HCT116 (cell line): ENCODE measurements around the gene TP53TG3B. TPM values are rescaled to one million over a fixed set of nuclear protein-coding genes. Genes with fewer than 3 reads are reported as not detected.
"Not testable (repeated sequence)": the region's sequence is repeated elsewhere in the genome, so short reads cannot be mapped to it uniquely, and the experiment has no call there.

ENCODE experiments used
- ATAC-seq: fragments of 200-7000 bp; cut with Tn5 transposase; 2 replicates; pipeline ENCODE4 v1.9.1; 2020; ENCODE audit warnings: mild to moderate bottlenecking, moderate library complexity
- BruUV-seq: library from RNA; stranded (reverse); fragments of 400-500 nt; replicated peaks from 2 replicates; lab custom pipeline; 2021; lab: Mats Ljungman, UMichigan
- CTCF ChIA-PET: fragments of 300-600 bp; sonication (Branson Sonifier 250); formaldehyde crosslinking; loops from one replicate; lab custom pipeline; 2021; ENCODE audit warnings: antibody characterized with exemption; lab: Charles Lee
- POLR2A ChIA-PET: fragments of 300-600, 350-600 bp; sonication (Branson Sonifier 250); formaldehyde crosslinking; loops from one replicate; lab custom pipeline; 2021; ENCODE audit warnings: antibody characterized with exemption; lab: Charles Lee
- RAD21 ChIA-PET, 2 experiments: fragments of 300-600 bp; sonication (Branson Sonifier 250); formaldehyde crosslinking; loops; one replicate each; lab custom pipeline; 2023; ENCODE audit warnings: low total read pairs in 2 of 2; ENCODE audit not compliant: uncharacterized antibody in 2 of 2, unreplicated experiment in 2 of 2, low non-redundant PET in 1 of 2; lab: Charles Lee
- DNase-seq: peaks from one replicate; pipeline ENCODE4 v3.0.0-alpha.2; 2010; ENCODE audit warnings: low read depth, low spot score
- H2AFZ ChIP-seq: fragments of 200-600 bp; shearing (Covaris generic), sonication (generic); 2 replicates; pipeline ENCODE4 v1.6.1; 2017; ENCODE audit warnings: low read depth, mixed run types, mixed read lengths, antibody characterized with exemption, low read length; ENCODE audit not compliant: poor library complexity, severe bottlenecking
- H3K27ac ChIP-seq: 2 replicates; pipeline ENCODE4 v1.5.1; 2012; ENCODE audit warnings: low read depth, low read length
- H3K27me3 ChIP-seq: fragments of 200-600 bp; sonication (generic); 2 replicates; pipeline ENCODE4 v1.6.1; 2016; ENCODE audit warnings: mixed run types, low read length, mixed read lengths; ENCODE audit not compliant: insufficient read depth
- H3K36me3 ChIP-seq, 2 experiments: fragments of 200-500 bp in 1 of 2; fragments of 200-600 bp in 1 of 2; sonication (Bioruptor generic) in 1 of 2; sonication (generic) in 1 of 2; 2 replicates each; pipeline versions ENCODE4 v1.5.1 to v1.6.1; 2014 to 2016; ENCODE audit warnings: low read length in 2 of 2, inconsistent platforms in 1 of 2, mixed read lengths in 1 of 2, mixed run types in 1 of 2; ENCODE audit not compliant: insufficient read depth in 2 of 2, control insufficient read depth in 1 of 2
- H3K4me1 ChIP-seq, 2 experiments: fragments of 200-600 bp in 1 of 2; sonication (generic) in 1 of 2; 2 replicates each; pipeline versions ENCODE4 v1.5.1 to v1.6.1; 2012 to 2017; ENCODE audit warnings: low read length in 2 of 2, inconsistent platforms in 1 of 2, mild to moderate bottlenecking in 1 of 2, mixed read lengths in 1 of 2, mixed run types in 1 of 2, moderate library complexity in 1 of 2; ENCODE audit not compliant: insufficient read depth in 2 of 2, control insufficient read depth in 1 of 2
- H3K4me2 ChIP-seq: fragments of 200-600 bp; sonication (generic); 2 replicates; pipeline ENCODE4 v1.6.1; 2017; ENCODE audit warnings: mixed run types, low read length, mixed read lengths
- H3K4me3 ChIP-seq, 2 experiments: fragments of 200-600 bp in 1 of 2; sonication (generic) in 1 of 2; replicated peaks in 1 of 2; 2 replicates each; pipeline ENCODE4 v1.5.1; 2011 to 2016; ENCODE audit warnings: low read length in 2 of 2, control low read depth in 1 of 2, low read depth in 1 of 2, mild to moderate bottlenecking in 1 of 2, mixed read lengths in 1 of 2, mixed run types in 1 of 2
- H3K79me2 ChIP-seq: fragments of 200-600 bp; sonication (generic); 2 replicates; pipeline ENCODE4 v1.6.1; 2017; ENCODE audit warnings: mild to moderate bottlenecking, mixed run types, low read length, moderate library complexity, mixed read lengths; ENCODE audit not compliant: insufficient read depth
- H3K9ac ChIP-seq: fragments of 200-600 bp; sonication (generic); 2 replicates; pipeline ENCODE4 v1.6.1; 2016; ENCODE audit warnings: low read length, mixed read lengths
- H3K9me2 ChIP-seq: fragments of 200-600 bp; sonication (generic), shearing (Covaris generic); 2 replicates; pipeline ENCODE4 v1.6.1; 2017; ENCODE audit warnings: mixed run types, mild to moderate bottlenecking, moderate library complexity; ENCODE audit not compliant: insufficient read depth
- H3K9me3 ChIP-seq, 2 experiments: fragments of 200-500 bp in 1 of 2; fragments of 200-600 bp in 1 of 2; sonication (Bioruptor generic) in 1 of 2; sonication (generic) in 1 of 2; 2 replicates each; pipeline ENCODE4 v1.6.1; 2014 to 2017; ENCODE audit warnings: low read length in 2 of 2, mixed read lengths in 2 of 2, inconsistent platforms in 1 of 2, low read depth in 1 of 2, mild to moderate bottlenecking in 1 of 2, mixed run types in 1 of 2, moderate library complexity in 1 of 2; ENCODE audit not compliant: control insufficient read depth in 1 of 2, insufficient read depth in 1 of 2
- H4K20me1 ChIP-seq: fragments of 200-600 bp; sonication (generic), shearing (Covaris generic); 2 replicates; pipeline ENCODE4 v1.6.1; 2017; ENCODE audit warnings: mixed run types, mild to moderate bottlenecking, moderate library complexity; ENCODE audit not compliant: insufficient read depth
- intact Hi-C: fragments of 100-400 bp; cut with micrococcal nuclease; formaldehyde crosslinking; loops from 2 replicates; pipeline ENCODE4 v1.10.0; 2022
- total RNA-seq: library from RNA; stranded (reverse); gene quantifications from one replicate; pipeline ENCODE4 v1.2.1, GENCODE V29; 2021; ENCODE audit not compliant: unreplicated experiment

TP53TG3B gene
- total RNA-seq, 1 experiment from 2014 or later = not detected

DNA sequence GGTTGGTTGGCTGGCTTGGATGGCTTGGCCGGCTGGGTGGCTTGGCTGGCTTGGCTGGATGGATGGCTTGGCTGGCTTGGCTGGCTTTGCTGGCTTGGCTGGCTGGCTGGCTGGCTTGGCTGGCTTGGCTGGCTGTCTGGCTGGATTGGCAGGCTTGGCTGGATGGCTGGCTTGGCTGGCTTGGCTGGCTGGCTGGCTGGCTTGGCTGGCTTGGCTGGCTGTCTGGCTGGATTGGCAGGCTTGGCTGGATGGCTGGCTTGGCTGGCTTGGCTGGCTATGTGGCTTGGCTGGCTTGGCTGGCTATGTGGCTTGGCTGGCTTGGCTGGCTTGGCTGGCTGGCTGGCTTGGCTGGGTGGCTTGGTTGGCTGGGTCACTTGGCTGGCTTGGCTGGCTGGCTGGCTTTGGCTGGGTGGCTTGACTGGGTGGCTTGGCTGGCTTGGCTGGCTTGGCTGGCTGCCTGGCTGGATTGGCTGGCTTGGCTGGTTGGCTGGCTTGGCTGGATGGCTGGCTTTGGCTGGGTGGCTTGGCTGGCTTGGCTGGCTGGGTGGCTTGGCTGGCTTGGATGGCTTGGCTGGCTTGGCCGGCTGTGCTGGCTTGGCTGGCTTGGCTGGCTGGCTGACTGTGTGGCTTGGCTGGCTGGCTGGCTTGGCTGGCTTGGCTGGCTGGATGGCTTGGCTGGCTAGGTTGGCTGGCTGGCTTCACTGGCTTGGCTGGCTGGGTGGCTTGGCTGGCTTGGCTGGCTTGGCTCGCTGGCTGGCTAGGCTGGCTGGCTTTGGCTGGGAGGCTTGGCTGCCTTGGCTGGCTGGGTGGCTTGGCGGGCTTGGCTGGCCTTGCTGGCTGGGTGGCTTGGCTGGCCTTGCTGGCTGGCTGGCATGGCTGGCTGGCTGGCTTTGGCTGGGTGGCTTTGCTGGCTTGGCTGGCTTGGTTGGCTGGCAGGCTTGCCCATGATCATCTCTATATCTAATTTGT is 21.3 kb upstream of the TP53TG3B start:
- H4K20me1 ChIP-seq, BruUV-seq, H2AFZ ChIP-seq, H3K4me1 ChIP-seq, H3K27ac ChIP-seq, ATAC-seq, DNase-seq, H3K4me2 ChIP-seq, H3K79me2 ChIP-seq, POLR2A ChIA-PET, H3K36me3 ChIP-seq, CTCF ChIA-PET, H3K27me3 ChIP-seq, H3K9me3 ChIP-seq, RAD21 ChIA-PET, H3K4me3 ChIP-seq, H3K9ac ChIP-seq, intact Hi-C loops, H3K9me2 ChIP-seq: not testable (repeated sequence)

Other genes with a start within 250 kb of the TP53TG3B start
- gene TP53TG3C, start 166.6 kb upstream of the TP53TG3B start, total RNA-seq = not detected
- gene TP53TG3E, start 56.5 kb upstream of the TP53TG3B start, total RNA-seq = not detected
- not detected for gene TP53TG3F, start 98.8 kb downstream of the TP53TG3B start, total RNA-seq